KMS-11 (cell line): ENCODE results near the gene TMEM209.
A peak's percentile ranks its signal among the peaks of the same experiment; 100 is the strongest.

Source experiments
- H2AFZ ChIP-seq: fragments of 200-600 bp; sonication (generic); 2 replicates; pipeline ENCODE4 v1.6.1; 2016; ENCODE audit warnings: antibody characterized with exemption, mixed run types, low read depth
- H3K27ac ChIP-seq: fragments of 200-600 bp; sonication (generic); 2 replicates; pipeline ENCODE4 v1.6.1; 2016; ENCODE audit warnings: mild to moderate bottlenecking, mixed run types
- H3K27me3 ChIP-seq: fragments of 200-600 bp; sonication (generic); 2 replicates; pipeline ENCODE4 v1.6.1; 2017; ENCODE audit warnings: mild to moderate bottlenecking, low read depth, mixed run types, moderate library complexity; ENCODE audit not compliant: insufficient read depth
- H3K36me3 ChIP-seq: fragments of 200-600 bp; sonication (generic); 2 replicates; pipeline ENCODE4 v1.6.1; 2017; ENCODE audit warnings: mild to moderate bottlenecking, mixed run types; ENCODE audit not compliant: insufficient read depth
- H3K4me1 ChIP-seq: fragments of 200-600 bp; sonication (generic); 2 replicates; pipeline ENCODE4 v1.6.1; 2016; ENCODE audit warnings: mild to moderate bottlenecking, low read depth, mixed run types; ENCODE audit not compliant: poor library complexity, severe bottlenecking
- H3K4me2 ChIP-seq: fragments of 200-600 bp; sonication (generic); 2 replicates; pipeline ENCODE4 v1.7.0; 2016; ENCODE audit warnings: mild to moderate bottlenecking, mixed run types
- H3K4me3 ChIP-seq: fragments of 200-600 bp; sonication (generic); IDR thresholded peaks from 2 replicates; pipeline ENCODE4 v1.6.1; 2017; ENCODE audit warnings: low read depth, low read length, mixed read lengths; ENCODE audit not compliant: insufficient read depth
- H3K79me2 ChIP-seq: fragments of 200-600 bp; sonication (generic); 2 replicates; pipeline ENCODE4 v1.6.1; 2016; ENCODE audit warnings: low read depth, mixed run types; ENCODE audit not compliant: insufficient read depth
- H3K9ac ChIP-seq: fragments of 200-600 bp; sonication (generic); 2 replicates; pipeline ENCODE4 v1.6.1; 2016; ENCODE audit warnings: mild to moderate bottlenecking, mixed run types
- H4K20me1 ChIP-seq: fragments of 200-600 bp; sonication (generic); 2 replicates; pipeline ENCODE4 v1.6.1; 2016; ENCODE audit warnings: mild to moderate bottlenecking, mixed run types; ENCODE audit not compliant: insufficient read depth
- CTCF ChIP-seq: fragments of 200-600 bp; sonication (generic); conservative IDR thresholded peaks from 2 replicates; pipeline ENCODE4 v1.6.1; 2017; ENCODE audit warnings: low read depth, mild to moderate bottlenecking, antibody characterized with exemption, low read length, moderate library complexity, mixed read lengths

The TMEM209 gene

DNA sequence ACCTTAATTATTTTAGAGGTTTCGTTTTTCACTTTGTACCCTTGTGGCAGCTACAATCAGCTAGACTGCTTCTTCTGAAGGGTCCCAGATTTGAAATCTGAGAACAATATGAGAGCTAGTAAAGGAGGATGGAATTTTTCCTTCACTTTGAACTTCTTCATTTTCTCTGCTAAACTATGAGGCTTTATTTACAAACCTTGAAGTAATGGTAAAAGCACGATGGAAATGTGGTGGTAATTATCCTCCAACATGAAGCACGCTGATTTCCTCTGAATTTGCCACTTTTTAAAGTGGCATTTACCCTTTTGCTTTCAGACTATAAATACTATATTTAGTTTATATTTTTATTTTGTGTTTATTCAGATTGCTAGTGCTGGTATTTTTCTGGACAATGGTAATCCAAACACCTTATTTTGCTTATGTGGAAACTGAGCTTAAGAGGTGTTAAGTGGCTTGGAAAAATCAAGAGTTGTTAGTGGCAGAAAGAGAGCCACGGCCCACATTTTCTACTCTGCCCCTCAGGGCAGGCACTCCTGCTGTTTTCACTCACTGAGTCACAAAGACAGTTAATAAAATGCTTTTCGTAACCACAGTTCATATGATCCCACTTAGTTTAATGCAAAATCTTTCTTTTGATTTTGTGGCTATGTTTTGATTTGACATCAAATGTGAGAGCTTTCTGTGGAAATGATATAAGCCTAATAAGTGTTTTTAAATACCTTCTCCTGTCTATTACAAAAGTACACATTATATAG is 5.2 kb upstream of the TMEM209 start:
- Histone ChIP-seq H3K36me3 (no peaks in the 10 kb centered on the region), H4K20me1 (no peaks in the 10 kb centered on the region), H3K27me3 (no peaks in the 10 kb centered on the region), H3K4me3 (no peak overlapping the region), H3K9ac (peak overlapping the region; percentile 25; the same call in 1 of the 2 replicates), H3K27ac (peak overlapping the region; percentile 44), H2AFZ (peak overlapping the region; percentile 48), H3K79me2 (no peaks in the 10 kb centered on the region), H3K4me1 (peaks cover 24% of the 10 kb centered on the region), H3K4me2 (peak overlapping the region; percentile 53)
- TF ChIP-seq CTCF: no peak

DNA sequence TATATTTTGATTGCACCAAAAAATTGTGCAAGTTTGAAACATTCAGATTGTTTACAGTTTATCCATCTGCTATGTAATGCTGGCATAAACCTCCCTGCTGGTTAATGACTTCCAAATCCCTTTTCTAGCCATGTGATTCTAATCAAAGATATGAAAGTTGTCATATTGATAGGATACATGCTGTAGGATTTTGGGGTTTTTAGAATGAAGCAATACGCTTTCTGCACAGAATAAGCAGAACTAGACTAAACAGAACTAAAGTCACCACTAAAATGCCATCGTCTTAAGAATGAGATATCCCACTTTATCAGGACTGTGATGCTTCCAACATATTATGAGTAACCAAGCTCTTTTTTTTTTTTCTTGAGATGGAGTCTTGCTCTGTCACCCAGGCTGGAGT is 3.3 kb upstream of the TMEM209 start:
- Histone ChIP-seq H3K79me2 (peaks cover 16% of the 10 kb centered on the region), H3K4me3 (no peak overlapping the region), H2AFZ (no peak overlapping the region), H4K20me1 (no peaks in the 10 kb centered on the region), H3K4me2 (no peak overlapping the region), H3K9ac (no peak overlapping the region), H3K36me3 (no peaks in the 10 kb centered on the region), H3K27ac (no peak overlapping the region), H3K27me3 (no peaks in the 10 kb centered on the region), H3K4me1 (peaks cover 32% of the 10 kb centered on the region)
- TF ChIP-seq CTCF: no peak

- H3K36me3 ChIP-seq: no peaks in the 10 kb centered on the region
- no peak within 1 kb of the TSS for H2AFZ ChIP-seq
- no peak within 1 kb of the TSS for H3K9ac ChIP-seq
- no peak within 1 kb of the TSS for H3K27ac ChIP-seq
- peaks cover 32% of the 10 kb centered on the region for H3K4me1 ChIP-seq
- H3K27me3 ChIP-seq: no peaks in the 10 kb centered on the region
- peaks cover 17% of the 10 kb centered on the region for H3K79me2 ChIP-seq
- H4K20me1 ChIP-seq: no peaks in the 10 kb centered on the region
- H3K4me3 ChIP-seq: no peak within 1 kb of the TSS
- no peak for TF ChIP-seq CTCF
- H3K4me2 ChIP-seq: no peak within 1 kb of the TSS
Observed at GRCh38 chr7:130207642-130208041, 2.4 kb upstream of the TMEM209 start, which contains the start of gene SSMEM1. SSMEM1 (plus strand) TSS chr7:130207860; CDS start chr7:130207911, 51 bp downstream.

DNA sequence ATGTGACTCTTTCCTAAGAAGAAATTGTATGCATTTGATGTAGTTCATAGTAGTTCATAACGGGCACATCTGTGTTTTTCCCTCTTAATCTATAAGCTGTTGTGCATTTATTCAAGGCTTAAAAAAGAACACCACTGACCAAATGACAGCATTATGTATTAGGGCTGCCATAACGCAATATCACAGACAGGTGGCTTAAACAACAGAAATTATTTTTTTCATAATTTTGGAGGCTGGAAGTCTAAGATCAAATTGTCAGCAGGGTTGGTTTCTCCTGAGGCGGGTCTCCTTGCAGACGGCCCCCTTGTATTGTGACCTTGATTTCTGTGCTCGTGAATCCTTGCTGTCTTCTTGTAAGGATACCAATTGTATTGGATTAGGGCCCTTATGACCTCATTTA is 1.8 kb upstream of the TMEM209 start:
- Histone ChIP-seq H3K36me3 (no peaks in the 10 kb centered on the region), H3K27me3 (no peaks in the 10 kb centered on the region), H3K79me2 (peaks cover 17% of the 10 kb centered on the region), H3K4me1 (peaks cover 32% of the 10 kb centered on the region), H3K27ac (no peak overlapping the region), H3K9ac (no peak overlapping the region), H4K20me1 (no peaks in the 10 kb centered on the region), H3K4me2 (no peak overlapping the region), H3K4me3 (no peak overlapping the region), H2AFZ (no peak overlapping the region)
- peak; percentile 27; the same call in 1 of the 2 replicates for TF ChIP-seq CTCF
